GM21526 (cell line): ENCODE measurements around the gene KMT2C.

Experiments
- ATAC-seq: cut with Tn5 transposase; IDR thresholded peaks from one replicate; pipeline ENCODE4 v1.9.1; 2021; ENCODE audit warnings: moderate library complexity; ENCODE audit not compliant: unreplicated experiment, low FRiP score

KMT2C gene

GRCh38 chr7:152152267-152152666 lies 283.5 kb downstream of the KMT2C start:
- ATAC-seq, result no peak

- no peak for ATAC-seq
Measured at GRCh38 chr7:152149363-152149762, 286.4 kb downstream of the KMT2C start.

GRCh38 chr7:152148706-152149105 lies 287.1 kb downstream of the KMT2C start:
- no peak for ATAC-seq

DNA sequence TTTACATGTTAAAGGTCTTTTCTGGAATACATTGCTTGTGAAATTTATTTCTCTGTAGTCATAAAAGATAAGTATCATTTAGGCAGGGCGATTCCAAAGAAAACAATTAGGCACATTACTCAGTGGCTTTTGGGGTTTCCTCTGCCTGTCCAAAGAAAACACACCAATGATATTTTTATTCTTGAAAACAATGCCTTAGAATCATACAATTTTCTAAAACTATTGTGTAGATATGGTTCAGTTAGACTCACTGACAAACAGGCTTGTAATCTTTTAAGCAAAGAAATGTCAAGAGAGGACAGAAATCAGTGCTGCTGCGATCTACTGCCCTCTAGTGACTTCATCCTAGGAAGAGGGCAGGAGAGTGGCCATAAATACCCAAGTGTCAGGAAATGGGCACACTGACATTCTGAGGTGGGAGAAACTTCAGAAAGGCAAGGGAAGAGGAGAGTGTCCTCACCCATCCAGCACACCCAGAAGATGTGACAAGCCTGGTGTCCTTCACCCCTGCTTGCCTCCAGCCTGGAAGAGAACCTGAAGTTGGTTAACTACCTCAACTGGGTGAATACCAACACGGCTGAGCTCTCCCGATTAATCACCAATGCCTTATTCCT lies 289.8 kb downstream of the KMT2C start:
- no peak for ATAC-seq

GRCh38 chr7:152144557-152145245 lies 291.1 kb downstream of the KMT2C start:
- no peak for ATAC-seq

- no peak for ATAC-seq
Measured at GRCh38 chr7:152142976-152143595, 292.7 kb downstream of the KMT2C start.

DNA sequence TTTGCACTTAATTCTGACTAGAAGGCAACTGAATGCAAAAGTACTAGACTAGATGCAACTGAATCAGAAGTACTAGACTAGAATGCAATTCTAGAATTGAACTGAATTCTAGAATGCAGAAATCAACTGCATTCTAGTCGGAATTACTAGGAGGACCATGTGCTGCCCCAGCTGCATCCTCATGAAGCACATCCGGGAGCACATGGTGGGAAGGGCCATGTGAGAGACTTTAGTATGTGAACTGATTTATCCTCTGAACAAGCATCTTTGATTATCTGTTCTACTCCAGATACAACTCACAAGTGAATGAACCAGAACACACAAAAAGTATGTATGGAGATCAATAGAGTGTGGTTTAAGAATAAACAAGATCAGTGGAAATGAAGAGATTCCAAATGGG lies 295.2 kb downstream of the KMT2C start:
- ATAC-seq, result no peak

DNA sequence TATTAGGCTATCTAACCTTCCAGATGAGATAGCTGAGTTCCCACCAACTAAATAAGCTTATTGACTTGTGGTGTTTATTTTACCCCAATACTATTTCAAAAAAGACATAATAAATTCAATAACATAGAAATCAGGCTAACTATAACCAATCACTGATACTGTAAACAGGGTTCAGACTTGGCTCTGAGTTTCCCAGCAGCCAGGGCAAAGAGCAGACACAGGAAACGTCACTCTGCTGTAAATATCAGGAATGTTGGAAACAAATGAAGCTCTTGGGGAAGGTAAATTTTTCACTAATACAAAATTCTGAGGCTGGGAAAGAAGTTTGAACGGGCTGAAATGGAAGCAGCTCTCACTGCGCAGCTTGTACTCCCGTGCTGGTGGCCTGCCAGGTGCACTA lies 295.7 kb downstream of the KMT2C start:
- no peak for ATAC-seq

DNA sequence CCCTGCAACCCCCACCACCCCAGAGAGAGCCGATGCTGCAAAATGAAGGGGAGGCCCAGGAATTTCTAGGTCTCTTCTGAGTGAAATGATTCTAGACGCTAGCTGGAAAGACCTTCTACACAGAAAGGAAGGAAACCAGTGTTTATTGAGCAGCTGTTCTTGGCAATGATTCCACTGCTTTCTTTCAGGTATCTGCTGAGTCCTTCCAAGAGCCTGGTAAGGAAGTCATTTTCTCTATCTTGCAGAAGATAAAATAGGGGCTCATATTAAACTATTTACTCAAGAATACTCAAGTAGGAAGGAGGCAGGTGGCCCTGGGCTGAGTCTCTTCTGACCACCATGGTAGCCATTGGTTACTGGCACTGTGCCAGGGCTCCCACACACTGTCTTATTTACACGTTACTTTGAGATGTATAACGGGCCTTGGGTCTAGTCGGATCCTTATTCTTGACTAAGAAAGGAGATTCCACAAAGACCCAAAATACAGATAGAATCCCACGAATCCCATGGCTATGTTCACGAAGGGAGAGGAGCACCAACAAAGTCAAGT lies 298.3 kb downstream of the KMT2C start:
- no peak for ATAC-seq

GRCh38 chr7:152136686-152137085 lies 299.1 kb downstream of the KMT2C start:
- ATAC-seq, result no peak

- ATAC-seq, result no peak
Measured at GRCh38 chr7:152133804-152134203, 302.0 kb downstream of the KMT2C start.

DNA sequence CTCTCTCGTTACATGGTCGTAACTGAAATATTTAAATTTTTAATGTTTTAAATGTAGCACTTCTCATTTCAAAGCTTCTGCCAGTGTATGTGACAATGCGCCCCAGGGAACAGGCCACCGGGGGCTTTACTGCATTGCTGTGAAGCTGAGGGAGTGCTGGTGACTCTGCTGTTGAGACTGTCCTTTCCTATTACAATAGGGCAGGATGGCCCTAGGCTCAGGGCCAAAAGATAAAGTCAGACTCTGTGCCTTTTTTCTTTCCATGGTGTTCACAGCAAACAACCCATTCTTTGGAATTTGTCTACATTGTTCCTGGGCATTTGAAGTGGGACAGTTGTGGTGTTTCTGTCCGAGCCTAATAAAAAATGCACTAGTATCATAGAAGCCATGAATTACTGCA lies 303.0 kb downstream of the KMT2C start:
- ATAC-seq, result no peak

- ATAC-seq, result no peak
Measured at GRCh38 chr7:152131981-152132494, 303.8 kb downstream of the KMT2C start.

- no peak for ATAC-seq
Measured at GRCh38 chr7:152130658-152131590, 304.9 kb downstream of the KMT2C start.

DNA sequence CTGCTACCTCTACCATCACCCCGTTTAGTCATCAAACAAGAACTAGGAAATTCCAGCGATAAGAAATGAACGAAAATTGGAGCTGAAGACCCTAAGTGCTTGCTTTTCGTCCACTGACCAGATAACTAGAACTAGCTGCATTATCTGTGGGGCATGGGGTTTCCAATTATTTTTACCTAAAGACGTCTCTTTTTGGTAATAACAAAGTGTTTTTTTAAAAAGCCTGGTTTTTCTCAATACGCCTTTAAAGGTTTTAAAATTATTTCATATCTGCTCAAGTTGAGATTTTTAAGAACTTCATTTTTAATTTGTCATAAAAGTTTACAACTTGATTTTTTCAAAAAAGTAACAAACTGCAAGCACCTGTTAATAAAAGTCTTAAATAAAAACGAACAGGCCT lies 306.1 kb downstream of the KMT2C start:
- ATAC-seq, result no peak

DNA sequence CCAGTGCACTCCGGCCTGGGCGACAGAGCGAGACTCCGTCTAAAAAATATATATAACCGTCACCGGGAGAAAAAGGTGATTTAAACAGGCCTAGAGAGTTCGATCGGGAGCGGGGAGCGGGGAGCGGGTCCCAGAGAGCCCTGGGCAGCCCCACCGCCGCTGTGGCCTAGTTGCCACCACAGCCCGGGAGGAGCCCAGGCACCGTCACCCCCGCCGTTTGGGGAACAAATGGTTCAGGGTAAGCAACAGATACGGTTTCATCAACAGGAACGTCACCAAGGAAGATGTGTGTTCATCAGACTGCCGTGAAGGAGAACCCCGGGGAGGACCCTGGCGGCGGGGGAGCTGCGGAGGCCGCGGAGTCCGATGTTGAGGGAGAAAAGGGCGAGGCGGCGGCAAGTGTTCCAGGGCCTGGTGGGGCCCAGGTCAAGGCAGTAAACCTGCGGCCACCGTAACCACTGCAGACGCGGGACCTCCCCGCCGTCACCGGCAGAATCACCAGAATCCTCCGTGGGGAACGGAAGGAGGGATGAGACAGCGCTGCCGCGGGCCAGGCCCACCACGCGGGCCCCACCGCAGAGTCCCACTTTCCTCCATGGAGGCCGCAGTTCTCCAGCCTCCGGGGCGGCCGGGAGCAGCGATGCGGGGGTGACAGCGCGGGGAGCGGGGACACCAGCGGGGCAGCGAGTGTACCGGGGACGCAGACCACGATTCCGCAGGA lies 306.9 kb downstream of the KMT2C start:
- no peak for ATAC-seq

DNA sequence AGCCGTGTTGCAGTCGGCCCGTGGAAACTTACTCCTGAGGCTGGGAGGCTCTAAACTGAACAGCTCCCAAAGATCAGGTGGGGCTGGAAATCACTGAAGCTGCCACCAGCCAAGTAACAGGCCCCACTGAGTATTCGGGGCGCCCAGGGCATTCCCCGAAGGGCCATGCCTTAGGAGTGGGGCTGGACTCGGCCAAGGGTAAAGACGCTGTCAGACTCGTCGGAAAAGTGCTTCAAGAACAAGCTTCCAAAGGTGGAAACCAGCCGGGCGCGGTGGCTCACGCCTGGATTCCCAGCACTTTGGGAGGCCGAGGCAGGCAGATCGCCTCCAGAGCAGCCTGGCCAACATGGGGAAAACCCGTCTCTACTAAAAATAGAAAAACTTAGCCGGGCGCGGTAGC lies 307.6 kb downstream of the KMT2C start:
- no peak for ATAC-seq

- ATAC-seq, result no peak
Measured at GRCh38 chr7:152127229-152127628, 308.6 kb downstream of the KMT2C start.

DNA sequence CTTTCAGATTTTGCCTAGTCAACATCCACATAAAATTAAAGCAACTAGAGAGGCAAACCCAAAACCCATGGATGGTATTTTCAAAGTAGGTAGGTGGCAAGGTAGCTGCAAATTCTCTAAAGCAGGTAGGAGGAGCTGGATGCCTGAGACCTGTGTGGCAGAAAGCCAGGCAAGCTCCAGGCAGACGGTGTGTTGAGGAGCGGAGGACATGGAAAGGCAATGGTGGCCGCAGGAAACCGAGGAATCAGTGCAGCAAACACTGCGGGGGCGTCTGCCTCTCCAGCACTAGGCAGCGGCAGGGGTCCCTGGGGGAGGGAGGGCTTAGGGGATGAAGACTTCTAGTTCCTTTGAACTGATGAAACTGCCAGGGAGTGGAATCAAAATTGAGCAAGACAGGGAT lies 309.1 kb downstream of the KMT2C start:
- ATAC-seq, result no peak

- no peak for ATAC-seq
Measured at GRCh38 chr7:152122540-152122939, 313.3 kb downstream of the KMT2C start.
